Epithelial cell of esophagus (primary cell): ENCODE measurements around the gene GLUD2.
"Not testable (repeated sequence)": the region's sequence is repeated elsewhere in the genome, so short reads cannot be mapped to it uniquely, and the experiment has no call there.

Source experiments
- DNase-seq: peaks from one replicate; pipeline ENCODE4 v3.0.0; 2010; ENCODE audit warnings: low read depth
- H3K4me3 ChIP-seq: 2 replicates; pipeline ENCODE4 v1.5.1; 2011; ENCODE audit warnings: mild to moderate bottlenecking, low read length, control low read depth
- CTCF ChIP-seq: IDR thresholded peaks from 2 replicates; pipeline ENCODE4 v1.5.1; 2011; ENCODE audit warnings: low read depth, mild to moderate bottlenecking, low read length, control low read depth, inconsistent platforms; ENCODE audit not compliant: insufficient read depth; ENCODE audit errors: missing control alignments

The GLUD2 gene

GRCh38 chrX:121036951-121037350 is 10.5 kb upstream of the GLUD2 start:
- no peak overlapping the region for H3K4me3 ChIP-seq
- DNase-seq, result peak; percentile 58
- no peak for TF ChIP-seq CTCF

DNA sequence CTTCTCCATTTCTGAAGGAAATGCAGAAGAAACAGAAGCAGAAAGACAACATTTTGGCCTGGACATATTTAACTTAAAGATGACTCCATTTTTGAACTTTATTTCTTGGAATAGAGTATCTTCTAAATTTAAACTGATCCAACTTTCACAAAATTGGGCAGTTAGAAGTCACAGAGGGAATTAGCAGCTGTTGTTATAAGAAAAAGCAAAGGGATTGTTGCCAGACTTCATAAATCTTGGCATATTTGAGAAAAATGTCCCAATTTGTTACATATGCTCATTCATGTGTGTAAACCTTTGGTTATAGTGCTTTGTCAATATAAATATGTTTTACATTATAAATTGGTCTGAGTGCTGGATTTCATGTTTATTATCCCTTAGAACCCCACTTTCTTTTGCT is 3.4 kb downstream of the GLUD2 start:
- DNase-seq, result no peak
- no peak for TF ChIP-seq CTCF
- H3K4me3 ChIP-seq, result no peak overlapping the region

GRCh38 chrX:121052122-121052521 is 4.7 kb downstream of the GLUD2 start:
- no peak overlapping the region for H3K4me3 ChIP-seq
- TF ChIP-seq CTCF, result no peak
- DNase-seq, result peak; percentile 22

- no peak overlapping the region for H3K4me3 ChIP-seq
- no peak for TF ChIP-seq CTCF
- no peak for DNase-seq
Measured at GRCh38 chrX:121062289-121062688, 14.9 kb downstream of the GLUD2 start.

DNA sequence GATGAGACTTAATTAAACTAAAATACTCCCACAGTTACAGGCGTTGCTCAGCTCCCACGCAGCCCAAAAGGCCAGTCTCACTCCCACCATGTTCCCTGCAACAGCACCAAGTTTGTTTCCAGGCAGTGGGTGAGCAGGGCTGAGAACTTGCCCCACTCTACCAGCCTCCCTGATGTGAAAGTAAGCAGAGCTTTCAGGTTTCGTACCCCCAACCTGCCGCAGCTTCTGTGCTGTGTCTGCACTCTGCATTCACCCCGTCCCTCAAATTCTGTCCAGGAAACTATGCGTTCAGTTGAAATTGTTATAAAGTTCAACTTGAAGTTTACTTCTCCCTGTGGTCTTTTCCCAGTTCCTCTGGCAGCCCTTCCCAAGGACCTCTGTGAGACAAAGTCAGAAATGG is 17.2 kb downstream of the GLUD2 start:
- no peak for TF ChIP-seq CTCF
- no peak for DNase-seq
- no peak overlapping the region for H3K4me3 ChIP-seq

DNA sequence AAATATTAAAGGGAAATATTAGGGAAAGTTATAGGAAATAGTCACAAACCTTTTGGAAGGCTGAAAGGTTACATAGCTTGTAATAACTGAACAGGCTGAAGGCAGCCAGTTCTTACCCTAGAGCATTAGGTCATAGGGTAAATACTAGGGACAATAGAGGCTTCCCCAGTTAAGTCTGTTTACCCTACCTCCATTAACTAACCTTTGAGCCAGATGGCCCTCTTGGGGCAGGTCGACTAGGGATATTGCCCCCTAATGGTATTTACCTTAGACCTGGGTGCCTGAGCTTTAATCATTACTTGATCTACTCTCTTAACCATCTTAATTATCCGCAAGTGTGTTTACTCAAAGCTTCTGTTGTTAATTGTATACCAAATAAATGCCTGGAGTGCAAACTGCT is 36.8 kb downstream of the GLUD2 start:
- not testable (repeated sequence) for DNase-seq, H3K4me3 ChIP-seq

DNA sequence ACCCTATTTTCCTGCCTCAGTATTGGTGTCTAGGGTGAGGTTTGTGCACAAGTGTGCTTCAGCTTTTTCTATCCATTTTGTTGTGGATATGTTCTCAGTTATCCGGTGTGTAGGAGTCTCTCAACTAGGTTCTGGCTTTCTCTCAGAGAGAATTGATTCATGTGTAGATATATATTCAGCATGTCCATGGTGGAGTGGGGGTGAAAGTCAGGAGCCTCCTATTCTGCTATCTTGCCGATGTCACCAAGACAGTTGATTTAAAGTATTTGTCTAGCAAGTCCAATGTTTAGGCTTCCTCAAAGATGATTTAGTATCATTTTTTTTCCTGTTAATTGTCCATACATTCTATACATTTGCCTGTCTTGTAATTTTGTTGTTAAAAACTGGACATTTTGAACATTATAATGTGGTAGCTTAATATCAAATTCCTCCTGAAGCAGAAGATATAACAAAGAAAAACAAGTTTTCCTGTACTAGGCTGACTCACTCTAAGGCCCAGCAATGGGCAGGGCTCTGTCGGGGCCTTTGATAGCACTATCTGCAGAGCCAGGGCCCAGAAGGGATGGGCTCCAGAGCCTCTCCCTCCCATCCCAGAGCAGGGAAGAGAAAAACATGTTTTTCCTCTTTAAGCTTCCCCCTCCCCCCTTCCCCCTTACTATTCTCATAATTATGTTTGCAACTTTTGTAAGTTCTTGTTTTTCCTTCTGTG is 37.6 kb downstream of the GLUD2 start:
- TF ChIP-seq CTCF, result no peak
- no peak for DNase-seq
- no peak overlapping the region for H3K4me3 ChIP-seq

DNA sequence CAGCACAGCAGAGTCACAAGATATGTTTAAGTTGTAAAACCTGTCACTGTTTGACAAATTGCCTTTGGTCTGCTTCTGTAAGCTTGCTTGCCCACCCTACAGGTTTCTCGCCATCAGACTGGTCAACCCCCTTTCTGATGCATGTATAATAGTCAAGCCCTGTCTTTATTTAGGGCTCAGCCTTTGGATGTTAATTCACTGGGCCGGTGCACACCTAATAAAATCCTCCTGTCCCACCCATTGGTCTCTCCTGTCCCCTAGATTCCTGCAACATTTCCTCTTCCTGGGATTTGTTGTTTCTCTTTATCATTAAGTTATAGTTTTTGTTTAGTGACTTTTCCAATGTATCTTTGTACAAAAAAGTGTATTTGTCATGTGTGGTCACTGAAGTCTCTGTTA is 38.2 kb downstream of the GLUD2 start:
- no peak for TF ChIP-seq CTCF
- H3K4me3 ChIP-seq, result no peak overlapping the region
- DNase-seq, result no peak
